OCI-LY3 (cell line): ENCODE data around the gene RAB8B.

ENCODE experiments used
- H2AFZ ChIP-seq: fragments of 200-600, 300-600 bp; shearing (Covaris generic); 2 replicates; pipeline ENCODE4 v1.6.0; 2014; ENCODE audit warnings: antibody characterized with exemption, low read depth, low read length
- H3K27ac ChIP-seq: fragments of 200-600, 300-600 bp; sonication (generic); 2 replicates; pipeline ENCODE4 v1.5.1; 2014; ENCODE audit warnings: mild to moderate bottlenecking, low read length, moderate library complexity, mixed read lengths
- H3K27me3 ChIP-seq: fragments of 200-600, 300-600 bp; sonication (generic); 2 replicates; pipeline ENCODE4 v1.6.1; 2014; ENCODE audit warnings: low read depth, low read length, mixed read lengths
- H3K36me3 ChIP-seq: fragments of 200-600, 300-600 bp; sonication (generic); replicated peaks from 2 replicates; pipeline ENCODE3; 2014; ENCODE audit warnings: low read depth, low read length, mixed read lengths
- H3K4me1 ChIP-seq: fragments of 300-600, 200-600 bp; sonication (generic); 2 replicates; pipeline ENCODE4 v1.6.1; 2014; ENCODE audit warnings: low read length, mixed read lengths
- H3K4me2 ChIP-seq: fragments of 200-600, 300-600 bp; sonication (generic); 2 replicates; pipeline ENCODE4 v1.6.1; 2014; ENCODE audit warnings: low read length, mixed read lengths
- H3K4me3 ChIP-seq: fragments of 300-600, 200-600 bp; sonication (generic); 2 replicates; pipeline ENCODE4 v1.5.1; 2014; ENCODE audit warnings: antibody characterized with exemption, mild to moderate bottlenecking, low read length, moderate library complexity
- H3K79me2 ChIP-seq: fragments of 300-600, 200-600 bp; shearing (Covaris generic); 2 replicates; pipeline ENCODE4 v1.6.1; 2014; ENCODE audit warnings: mild to moderate bottlenecking, low read length, mixed read lengths
- H3K9ac ChIP-seq: fragments of 300-600, 200-600 bp; shearing (Covaris generic); 2 replicates; pipeline ENCODE4 v1.6.0; 2014; ENCODE audit warnings: mild to moderate bottlenecking, low read length, moderate library complexity
- H3K9me3 ChIP-seq: fragments of 200-600, 300-600 bp; shearing (Covaris generic); 2 replicates; pipeline ENCODE4 v1.6.1; 2014; ENCODE audit warnings: low read length, mixed read lengths; ENCODE audit not compliant: insufficient read depth
- H4K20me1 ChIP-seq: fragments of 200-600, 300-600 bp; sonication (generic); 2 replicates; pipeline ENCODE4 v1.6.1; 2016; ENCODE audit warnings: low read length, mixed read lengths; ENCODE audit not compliant: insufficient read depth
- EZH2phosphoT487 ChIP-seq: fragments of 200-600 bp; shearing (Covaris generic); IDR thresholded peaks from 2 replicates; pipeline ENCODE4 v1.6.1; 2018; ENCODE audit warnings: antibody characterized with exemption, mixed run types, low read depth
- TF ChIP-seq, protein P1 (sequence below): fragments of 200-600, 300-600 bp; sonication (generic); IDR thresholded peaks from 2 replicates; pipeline ENCODE4 v1.5.1; 2014; ENCODE audit warnings: antibody characterized with exemption, low read length, low read depth

The RAB8B gene

GRCh38 chr15:63313825-63314224 lies 124.4 kb downstream of the RAB8B start:
- H3K79me2 ChIP-seq, result no peaks in the 10 kb centered on the region
- TF ChIP-seq, protein P1, sequence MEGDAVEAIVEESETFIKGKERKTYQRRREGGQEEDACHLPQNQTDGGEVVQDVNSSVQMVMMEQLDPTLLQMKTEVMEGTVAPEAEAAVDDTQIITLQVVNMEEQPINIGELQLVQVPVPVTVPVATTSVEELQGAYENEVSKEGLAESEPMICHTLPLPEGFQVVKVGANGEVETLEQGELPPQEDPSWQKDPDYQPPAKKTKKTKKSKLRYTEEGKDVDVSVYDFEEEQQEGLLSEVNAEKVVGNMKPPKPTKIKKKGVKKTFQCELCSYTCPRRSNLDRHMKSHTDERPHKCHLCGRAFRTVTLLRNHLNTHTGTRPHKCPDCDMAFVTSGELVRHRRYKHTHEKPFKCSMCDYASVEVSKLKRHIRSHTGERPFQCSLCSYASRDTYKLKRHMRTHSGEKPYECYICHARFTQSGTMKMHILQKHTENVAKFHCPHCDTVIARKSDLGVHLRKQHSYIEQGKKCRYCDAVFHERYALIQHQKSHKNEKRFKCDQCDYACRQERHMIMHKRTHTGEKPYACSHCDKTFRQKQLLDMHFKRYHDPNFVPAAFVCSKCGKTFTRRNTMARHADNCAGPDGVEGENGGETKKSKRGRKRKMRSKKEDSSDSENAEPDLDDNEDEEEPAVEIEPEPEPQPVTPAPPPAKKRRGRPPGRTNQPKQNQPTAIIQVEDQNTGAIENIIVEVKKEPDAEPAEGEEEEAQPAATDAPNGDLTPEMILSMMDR, result no peak
- TF ChIP-seq EZH2phosphoT487, result no peak
- no peak overlapping the region for H3K9ac ChIP-seq
- no peak overlapping the region for H2AFZ ChIP-seq
- H4K20me1 ChIP-seq, result no peaks in the 10 kb centered on the region
- no peak overlapping the region for H3K4me3 ChIP-seq
- H3K36me3 ChIP-seq, result no peaks in the 10 kb centered on the region
- H3K4me2 ChIP-seq, result no peak overlapping the region
- H3K27me3 ChIP-seq, result 0 out of 2 replicates have a peak, but pooled peaks cover 3% of the 10 kb centered on the region
- H3K9me3 ChIP-seq, result no peaks in the 10 kb centered on the region
- H3K27ac ChIP-seq, result no peak overlapping the region
- H3K4me1 ChIP-seq, result no peaks in the 10 kb centered on the region

DNA sequence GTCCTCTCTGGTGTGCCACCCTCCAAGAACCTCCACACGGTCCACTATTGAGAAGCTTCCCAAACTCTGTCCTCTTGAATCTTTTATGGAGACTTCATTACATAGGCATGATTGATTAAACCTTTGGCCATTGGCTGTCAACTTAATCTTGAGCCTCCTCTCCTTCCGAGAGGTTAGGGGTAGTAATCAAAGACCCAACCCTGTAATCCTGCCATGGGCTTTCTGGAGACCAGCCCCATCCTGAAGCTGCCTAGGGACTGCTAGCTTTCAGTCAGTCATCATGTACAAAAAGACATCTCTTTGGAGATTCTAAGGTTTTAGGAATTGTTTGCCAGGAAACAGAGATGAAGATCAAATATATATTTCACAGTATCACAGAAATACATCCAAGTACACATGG lies 125.0 kb downstream of the RAB8B start:
- Histone ChIP-seq H3K27ac (no peak overlapping the region), H3K9me3 (no peaks in the 10 kb centered on the region), H3K9ac (no peak overlapping the region), H2AFZ (no peak overlapping the region), H4K20me1 (no peaks in the 10 kb centered on the region), H3K36me3 (no peaks in the 10 kb centered on the region), H3K4me2 (no peak overlapping the region), H3K4me1 (no peaks in the 10 kb centered on the region), H3K27me3 (0 out of 2 replicates have a peak, but pooled peaks cover 3% of the 10 kb centered on the region), H3K79me2 (no peaks in the 10 kb centered on the region), H3K4me3 (no peak overlapping the region)
- TF ChIP-seq, protein P1, result no peak
- TF ChIP-seq EZH2phosphoT487, result no peak
